Parathyroid adenoma (tissue), 2 donors: ENCODE data around the gene POM121.
"Not testable (repeated sequence)": the region's sequence is repeated elsewhere in the genome, so short reads cannot be mapped to it uniquely, and the experiment has no call there.

Experiments used
- H2AFZ ChIP-seq: fragments of 300-600 bp; sonication (generic); one replicate; pipeline ENCODE4 v1.7.0; 2017; ENCODE audit warnings: antibody characterized with exemption, mild to moderate bottlenecking
- H3K27ac ChIP-seq: fragments of 300-600 bp; sonication (generic); one replicate; pipeline ENCODE4 v1.7.0; 2017
- H3K27me3 ChIP-seq: fragments of 300-600 bp; sonication (generic); one replicate; pipeline ENCODE4 v1.7.0; 2017; ENCODE audit warnings: low read length; ENCODE audit not compliant: control insufficient read depth, insufficient read depth
- H3K36me3 ChIP-seq: fragments of 300-600 bp; sonication (generic); one replicate; pipeline ENCODE4 v1.7.0; 2017; ENCODE audit warnings: low read length; ENCODE audit not compliant: control insufficient read depth, insufficient read depth
- H3K4me1 ChIP-seq: fragments of 300-600 bp; sonication (generic); one replicate; pipeline ENCODE4 v1.7.0; 2017; ENCODE audit warnings: control low read depth
- H3K4me2 ChIP-seq: fragments of 300-600 bp; sonication (generic); one replicate; pipeline ENCODE4 v1.7.0; 2017; ENCODE audit warnings: low read length
- H3K4me3 ChIP-seq: fragments of 300-600 bp; sonication (generic); one replicate; pipeline ENCODE4 v1.7.0; 2017; ENCODE audit warnings: low read depth, low read length
- H3K79me2 ChIP-seq: fragments of 300-600 bp; sonication (generic); one replicate; pipeline ENCODE4 v1.7.0; 2017; ENCODE audit warnings: control low read depth
- H3K9ac ChIP-seq: fragments of 300-600 bp; sonication (generic); one replicate; pipeline ENCODE4 v1.7.0; 2017; ENCODE audit warnings: mild to moderate bottlenecking
- H3K9me3 ChIP-seq: fragments of 300-600 bp; sonication (generic); one replicate; pipeline ENCODE4 v1.7.0; 2017; ENCODE audit warnings: low read length; ENCODE audit not compliant: control insufficient read depth
- donor health status: primary hyperparathyroidism.

POM121 gene

GRCh38 chr7:72960029-72960428, 35.1 kb downstream of the POM121 start:
- H3K4me3 ChIP-seq, H3K4me2 ChIP-seq, H3K79me2 ChIP-seq, H3K27ac ChIP-seq, H3K4me1 ChIP-seq, H3K9me3 ChIP-seq, H3K9ac ChIP-seq, H3K27me3 ChIP-seq, H2AFZ ChIP-seq, H3K36me3 ChIP-seq: not testable (repeated sequence)

GRCh38 chr7:72960626-72961345, 35.9 kb downstream of the POM121 start:
- not testable (repeated sequence) for H3K9ac ChIP-seq, H3K4me3 ChIP-seq, H3K9me3 ChIP-seq, H3K79me2 ChIP-seq, H3K4me2 ChIP-seq, H2AFZ ChIP-seq, H3K27ac ChIP-seq, H3K36me3 ChIP-seq, H3K27me3 ChIP-seq, H3K4me1 ChIP-seq

GRCh38 chr7:72961346-72961650, 36.4 kb downstream of the POM121 start:
- not testable (repeated sequence) for H3K79me2 ChIP-seq, H2AFZ ChIP-seq, H3K36me3 ChIP-seq, H3K4me2 ChIP-seq, H3K27me3 ChIP-seq, H3K9ac ChIP-seq, H3K9me3 ChIP-seq, H3K4me3 ChIP-seq, H3K4me1 ChIP-seq, H3K27ac ChIP-seq

- not testable (repeated sequence) for H3K79me2 ChIP-seq
Observed at GRCh38 chr7:72963056-72963455, 38.2 kb downstream of the POM121 start.

GRCh38 chr7:72965186-72965975, 40.5 kb downstream of the POM121 start:
- not testable (repeated sequence) for H3K79me2 ChIP-seq, H3K9ac ChIP-seq, H3K27me3 ChIP-seq, H3K4me2 ChIP-seq, H3K36me3 ChIP-seq, H2AFZ ChIP-seq, H3K4me1 ChIP-seq, H3K27ac ChIP-seq, H3K4me3 ChIP-seq, H3K9me3 ChIP-seq

More at GRCh38 chr7:72963056-72963455, 38.2 kb downstream of the POM121 start:
- not testable (repeated sequence) for H3K27ac ChIP-seq, H3K4me3 ChIP-seq, H3K4me1 ChIP-seq, H3K9me3 ChIP-seq, H3K36me3 ChIP-seq, H3K9ac ChIP-seq, H3K27me3 ChIP-seq, H3K4me2 ChIP-seq, H2AFZ ChIP-seq

GRCh38 chr7:72966892-72967291, 42.0 kb downstream of the POM121 start:
- H3K4me3 ChIP-seq, H3K27ac ChIP-seq, H3K27me3 ChIP-seq, H3K4me1 ChIP-seq, H3K36me3 ChIP-seq, H3K79me2 ChIP-seq, H3K4me2 ChIP-seq, H2AFZ ChIP-seq, H3K9me3 ChIP-seq, H3K9ac ChIP-seq: not testable (repeated sequence)

GRCh38 chr7:72968980-72969516, 44.2 kb downstream of the POM121 start, which contains the start of gene TRIM74:
TSS of gene TRIM74 (minus strand) at chr7:72969466. CDS start at chr7:72966157, 3,309 bp downstream.
- not testable (repeated sequence) for H3K27me3 ChIP-seq, H3K36me3 ChIP-seq, H3K4me1 ChIP-seq, H3K4me2 ChIP-seq, H3K79me2 ChIP-seq, H3K27ac ChIP-seq, H2AFZ ChIP-seq, H3K4me3 ChIP-seq, H3K9me3 ChIP-seq, H3K9ac ChIP-seq

GRCh38 chr7:72969688-72970087, 44.8 kb downstream of the POM121 start:
- not testable (repeated sequence) for H3K9ac ChIP-seq, H3K4me2 ChIP-seq, H3K36me3 ChIP-seq, H2AFZ ChIP-seq, H3K79me2 ChIP-seq, H3K9me3 ChIP-seq, H3K27me3 ChIP-seq, H3K4me1 ChIP-seq, H3K27ac ChIP-seq, H3K4me3 ChIP-seq

- not testable (repeated sequence) for H2AFZ ChIP-seq, H3K27ac ChIP-seq, H3K36me3 ChIP-seq, H3K4me2 ChIP-seq, H3K4me1 ChIP-seq, H3K9ac ChIP-seq, H3K9me3 ChIP-seq, H3K4me3 ChIP-seq, H3K79me2 ChIP-seq, H3K27me3 ChIP-seq
Observed at GRCh38 chr7:72971505-72971904, 46.6 kb downstream of the POM121 start.

- not testable (repeated sequence) for H3K9ac ChIP-seq, H3K79me2 ChIP-seq, H2AFZ ChIP-seq, H3K9me3 ChIP-seq, H3K36me3 ChIP-seq, H3K27ac ChIP-seq, H3K4me3 ChIP-seq, H3K4me2 ChIP-seq, H3K4me1 ChIP-seq, H3K27me3 ChIP-seq
Observed at GRCh38 chr7:72974781-72975180, 49.9 kb downstream of the POM121 start.
